Endodermal cell (in vitro differentiated cells): ENCODE data around the gene PAQR3. TPM values are rescaled to one million over a fixed set of nuclear protein-coding genes. Genes with fewer than 3 reads are reported as not detected.

Experiments
- DNase-seq: peaks from one replicate; pipeline ENCODE4 v3.0.0-alpha.2; 2017
- H3K27ac ChIP-seq: 2 replicates; pipeline ENCODE4 v1.5.1; 2013; ENCODE audit warnings: mild to moderate bottlenecking, low read depth, low read length, moderate library complexity
- H3K27me3 ChIP-seq: 2 replicates; pipeline ENCODE4 v1.6.1; 2013; ENCODE audit warnings: mild to moderate bottlenecking, low read length, moderate library complexity; ENCODE audit not compliant: insufficient read depth, control insufficient read depth, poor library complexity, severe bottlenecking
- H3K36me3 ChIP-seq: 2 replicates; pipeline ENCODE4 v1.7.0; 2013; ENCODE audit warnings: mild to moderate bottlenecking, low read length, moderate library complexity; ENCODE audit not compliant: control insufficient read depth, insufficient read depth
- H3K4me1 ChIP-seq: one replicate; pipeline ENCODE4 v1.7.0; 2013; ENCODE audit warnings: low read length; ENCODE audit not compliant: control insufficient read depth, insufficient read depth
- H3K4me3 ChIP-seq: 2 replicates; pipeline ENCODE4 v1.5.1; 2013; ENCODE audit warnings: mild to moderate bottlenecking, low read length, moderate library complexity
- H3K9ac ChIP-seq: 2 replicates; pipeline ENCODE4 v1.6.1; 2013; ENCODE audit warnings: mild to moderate bottlenecking, low read length, moderate library complexity; ENCODE audit not compliant: poor library complexity, severe bottlenecking; ENCODE audit errors: extremely low read depth
- H3K9me3 ChIP-seq: 2 replicates; pipeline ENCODE4 v1.6.1; 2013; ENCODE audit warnings: mild to moderate bottlenecking, low read length, moderate library complexity; ENCODE audit not compliant: control insufficient read depth
- H3K27ac Mint-ChIP-seq: 2 replicates; pipeline ENCODE4 v1.8.0; 2020; ENCODE audit warnings: mixed read lengths
- H3K27me3 Mint-ChIP-seq: 2 replicates; pipeline ENCODE4 v1.8.0; 2021; ENCODE audit warnings: mild to moderate bottlenecking, mixed read lengths; ENCODE audit not compliant: insufficient read depth
- H3K36me3 Mint-ChIP-seq: 2 replicates; pipeline ENCODE4 v1.8.0; 2020; ENCODE audit warnings: low read depth, mixed read lengths
- H3K4me1 Mint-ChIP-seq: 2 replicates; pipeline ENCODE4 v1.8.0; 2020; ENCODE audit warnings: mixed read lengths
- H3K4me3 Mint-ChIP-seq: 2 replicates; pipeline ENCODE4 v1.8.0; 2020; ENCODE audit warnings: mild to moderate bottlenecking, moderate library complexity, mixed read lengths
- H3K9me3 Mint-ChIP-seq: 2 replicates; pipeline ENCODE4 v1.8.0; 2020; ENCODE audit warnings: mild to moderate bottlenecking, mixed read lengths
- WGBS, 2 experiments: methylation state at CpG; one replicate each; pipeline versions ENCODE4 v1.1.5 to v1.1.7; 2013; ENCODE audit warnings: missing lambda C conversion rate in 2 of 2, mixed read lengths in 1 of 2; ENCODE audit not compliant: insufficient coverage in 1 of 2, insufficient read length in 1 of 2; 5-methylcytosine and 5-hydroxymethylcytosine counted together
- total RNA-seq, 2 donors: library from RNA; stranded (reverse); fragmentation: NEBNext Ultra II Directional in 1 of 2; extraction: Animal tissue kit (Norgen Biotek cat#: 25700) in 1 of 2; gene quantifications; 2 replicates in 1 of 2; 3 replicates in 1 of 2; pipeline ENCODE4 v1.2.1, GENCODE V29; 2021
- TF ChIP-seq, protein P1 (sequence below): fragments of 200-600 bp; sonication (generic); conservative IDR thresholded peaks from 2 replicates; pipeline ENCODE4 v1.5.0; 2021; ENCODE audit warnings: antibody characterized with exemption, mild to moderate bottlenecking

The PAQR3 gene
- total RNA-seq, 2 donors from 2014 or later, result 31.2 to 37.3 TPM

- TF ChIP-seq, protein P1, sequence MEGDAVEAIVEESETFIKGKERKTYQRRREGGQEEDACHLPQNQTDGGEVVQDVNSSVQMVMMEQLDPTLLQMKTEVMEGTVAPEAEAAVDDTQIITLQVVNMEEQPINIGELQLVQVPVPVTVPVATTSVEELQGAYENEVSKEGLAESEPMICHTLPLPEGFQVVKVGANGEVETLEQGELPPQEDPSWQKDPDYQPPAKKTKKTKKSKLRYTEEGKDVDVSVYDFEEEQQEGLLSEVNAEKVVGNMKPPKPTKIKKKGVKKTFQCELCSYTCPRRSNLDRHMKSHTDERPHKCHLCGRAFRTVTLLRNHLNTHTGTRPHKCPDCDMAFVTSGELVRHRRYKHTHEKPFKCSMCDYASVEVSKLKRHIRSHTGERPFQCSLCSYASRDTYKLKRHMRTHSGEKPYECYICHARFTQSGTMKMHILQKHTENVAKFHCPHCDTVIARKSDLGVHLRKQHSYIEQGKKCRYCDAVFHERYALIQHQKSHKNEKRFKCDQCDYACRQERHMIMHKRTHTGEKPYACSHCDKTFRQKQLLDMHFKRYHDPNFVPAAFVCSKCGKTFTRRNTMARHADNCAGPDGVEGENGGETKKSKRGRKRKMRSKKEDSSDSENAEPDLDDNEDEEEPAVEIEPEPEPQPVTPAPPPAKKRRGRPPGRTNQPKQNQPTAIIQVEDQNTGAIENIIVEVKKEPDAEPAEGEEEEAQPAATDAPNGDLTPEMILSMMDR, result no peak
- peaks cover 9% of the 10 kb centered on the region for H3K36me3 Mint-ChIP-seq
- H3K4me3 Mint-ChIP-seq, result peak overlapping the region; percentile 84
- H3K27ac ChIP-seq, result no peak overlapping the region
- H3K9me3 ChIP-seq, result no peaks in the 10 kb centered on the region
- no peaks in the 10 kb centered on the region for H3K27me3 ChIP-seq
- H3K27me3 Mint-ChIP-seq, result peaks cover 14% of the 10 kb centered on the region
- no peaks in the 10 kb centered on the region for H3K4me1 ChIP-seq
- peaks cover 4% of the 10 kb centered on the region for H3K36me3 ChIP-seq
- no peak overlapping the region for H3K27ac Mint-ChIP-seq
- H3K9ac ChIP-seq, result no peak overlapping the region
- peaks cover 27% of the 10 kb centered on the region for H3K4me1 Mint-ChIP-seq
- peak overlapping the region; percentile 88 for H3K4me3 ChIP-seq
- no peak for DNase-seq
- WGBS, 2 experiments, result 66 to 77% methylated on average over 4 of the region's 4 CpGs
- H3K9me3 Mint-ChIP-seq, result no peaks in the 10 kb centered on the region
Measured at GRCh38 chr4:78937837-78938236, 1.4 kb downstream of the PAQR3 start.

- peaks cover 4% of the 10 kb centered on the region for H3K36me3 ChIP-seq
- no peaks in the 10 kb centered on the region for H3K9me3 ChIP-seq
- TF ChIP-seq, protein P1, result no peak
- Mint-ChIP-seq H3K4me3 (no peak overlapping the region), H3K36me3 (peaks cover 9% of the 10 kb centered on the region), H3K4me1 (peaks cover 26% of the 10 kb centered on the region), H3K27ac (no peak overlapping the region), H3K9me3 (no peaks in the 10 kb centered on the region), H3K27me3 (peaks cover 14% of the 10 kb centered on the region)
- no peak for DNase-seq
- no peaks in the 10 kb centered on the region for H3K4me1 ChIP-seq
- no peaks in the 10 kb centered on the region for H3K27me3 ChIP-seq
- H3K27ac ChIP-seq, result no peak overlapping the region
- no peak overlapping the region for H3K9ac ChIP-seq
- WGBS, 2 experiments, result 65 to 78% methylated on average over 4 of the region's 4 CpGs
- no peak overlapping the region for H3K4me3 ChIP-seq
Measured at GRCh38 chr4:78936989-78937388, 2.2 kb downstream of the PAQR3 start.

GRCh38 chr4:78930016-78930629 lies 9.1 kb downstream of the PAQR3 start:
- peaks cover 34% of the 10 kb centered on the region for H3K36me3 ChIP-seq
- no peak overlapping the region for H3K4me3 Mint-ChIP-seq
- WGBS, 2 experiments, result 95 to 98% methylated on average over 4 to 5 of the region's 6 CpGs
- H3K4me1 ChIP-seq, result no peaks in the 10 kb centered on the region
- H3K4me3 ChIP-seq, result no peak overlapping the region
- H3K27ac ChIP-seq, result no peak overlapping the region
- H3K27ac Mint-ChIP-seq, result no peak overlapping the region
- DNase-seq, result no peak
- H3K9me3 Mint-ChIP-seq, result peaks cover 2% of the 10 kb centered on the region
- H3K9ac ChIP-seq, result no peak overlapping the region
- no peaks in the 10 kb centered on the region for H3K9me3 ChIP-seq
- TF ChIP-seq, protein P1, result no peak
- H3K36me3 Mint-ChIP-seq, result peaks cover 41% of the 10 kb centered on the region
- no peaks in the 10 kb centered on the region for H3K27me3 Mint-ChIP-seq
- H3K4me1 Mint-ChIP-seq, result peaks cover 5% of the 10 kb centered on the region
- no peaks in the 10 kb centered on the region for H3K27me3 ChIP-seq
